H1 (cell line): ENCODE results near the gene SIX1. TPM values are rescaled to one million over a fixed set of nuclear protein-coding genes. Genes with fewer than 3 reads are reported as not detected.
A peak's percentile ranks its signal among the peaks of the same experiment; 100 is the strongest.

Experiments
- CBX8 ChIP-seq: fragments of 300-800, 300-1000 bp; sonication (generic); IDR thresholded peaks from 2 replicates; pipeline ENCODE4 v1.7.1; 2016; ENCODE audit warnings: low read depth, low read length, borderline replicate concordance
- CHD2 ChIP-seq: IDR thresholded peaks from 2 replicates; pipeline ENCODE4 v1.6.1; 2012; ENCODE audit warnings: low read length, improper control_type of control experiment
- CTBP2 ChIP-seq: IDR thresholded peaks from 2 replicates; pipeline ENCODE4 v1.7.0; 2011; ENCODE audit warnings: borderline replicate concordance, mild to moderate bottlenecking, moderate library complexity, mixed read lengths, low read length; ENCODE audit not compliant: insufficient read depth, insufficient read length
- CTCF ChIP-seq, 3 experiments: IDR thresholded peaks; 1 replicate in 2 of 3; 2 replicates in 1 of 3; pipeline versions ENCODE4 v1.5.1 to v1.6.1; 2011; ENCODE audit warnings: low read length in 3 of 3, mild to moderate bottlenecking in 3 of 3, inconsistent platforms in 2 of 3, low read depth in 1 of 3, moderate library complexity in 1 of 3; ENCODE audit not compliant: insufficient read depth in 1 of 3; ENCODE audit errors: control extremely low read depth in 1 of 3
- EP300 ChIP-seq, 2 experiments: IDR thresholded peaks; 1 replicate in 1 of 2; 2 replicates in 1 of 2; pipeline ENCODE4 v1.6.1; 2011 to 2012; ENCODE audit warnings: low read depth in 2 of 2, low read length in 2 of 2, mild to moderate bottlenecking in 2 of 2, borderline replicate concordance in 1 of 2, inconsistent platforms in 1 of 2, moderate library complexity in 1 of 2
- EZH2 ChIP-seq: fragments of 200-600 bp; sonication (generic); IDR thresholded peaks from 2 replicates; pipeline ENCODE4 v1.7.1; 2012; ENCODE audit warnings: low read depth, mild to moderate bottlenecking, moderate library complexity, low read length, inconsistent platforms; ENCODE audit not compliant: severe bottlenecking
- FOSL1 ChIP-seq: IDR thresholded peaks from 2 replicates; pipeline ENCODE4 v1.6.1; 2011; ENCODE audit warnings: mild to moderate bottlenecking, low read depth, low read length, moderate library complexity; ENCODE audit not compliant: insufficient read depth
- GABPA ChIP-seq: IDR thresholded peaks from 2 replicates; pipeline ENCODE4 v1.6.1; 2011; ENCODE audit warnings: mild to moderate bottlenecking, low read length, moderate library complexity, borderline replicate concordance; ENCODE audit not compliant: insufficient read depth
- MAFK ChIP-seq: IDR thresholded peaks from 2 replicates; pipeline ENCODE4 v1.6.1; 2012; ENCODE audit warnings: low read depth, mild to moderate bottlenecking, improper control_type of control experiment, low read length
- NRF1 ChIP-seq: IDR thresholded peaks from 2 replicates; pipeline ENCODE4 v1.6.1; 2011; ENCODE audit warnings: mild to moderate bottlenecking, low read depth, low read length, improper control_type of control experiment
- RAD21 ChIP-seq, 2 experiments: IDR thresholded peaks in 1 of 2; conservative IDR thresholded peaks in 1 of 2; 2 replicates each; pipeline ENCODE4 v1.6.1; 2011; ENCODE audit warnings: low read depth in 2 of 2, low read length in 2 of 2, improper control_type of control experiment in 1 of 2, inconsistent platforms in 1 of 2, mild to moderate bottlenecking in 1 of 2, moderate library complexity in 1 of 2
- SAP30 ChIP-seq: fragments of 300-600 bp; sonication (generic); IDR thresholded peaks from 2 replicates; pipeline ENCODE4 v1.7.1; 2012; ENCODE audit warnings: low read length, moderate library complexity, mild to moderate bottlenecking, inconsistent platforms; ENCODE audit not compliant: insufficient read depth, insufficient replicate concordance
- SIN3A ChIP-seq, 2 experiments: IDR thresholded peaks in 1 of 2; conservative IDR thresholded peaks in 1 of 2; 2 replicates each; pipeline ENCODE4 v1.6.1; 2011 to 2012; ENCODE audit warnings: low read length in 2 of 2, improper control_type of control experiment in 1 of 2, low read depth in 1 of 2, mild to moderate bottlenecking in 1 of 2
- SP1 ChIP-seq: IDR thresholded peaks from 2 replicates; pipeline ENCODE4 v1.6.1; 2011; ENCODE audit warnings: low read depth, low read length
- SP2 ChIP-seq: IDR thresholded peaks from 2 replicates; pipeline ENCODE4 v1.6.1; 2012; ENCODE audit warnings: mild to moderate bottlenecking, low read length, inconsistent platforms
- SP4 ChIP-seq: IDR thresholded peaks from 2 replicates; pipeline ENCODE4 v1.6.1; 2012; ENCODE audit warnings: low read length, inconsistent platforms
- SUZ12 ChIP-seq: fragments of 200-600 bp; sonication (generic); IDR thresholded peaks from 2 replicates; pipeline ENCODE4 v1.6.1; 2012; ENCODE audit warnings: mild to moderate bottlenecking, inconsistent platforms, low read length, moderate library complexity, mixed read lengths
- TCF12 ChIP-seq: IDR thresholded peaks from 2 replicates; pipeline ENCODE4 v1.6.1; 2011; ENCODE audit warnings: low read depth, mild to moderate bottlenecking, low read length
- TEAD4 ChIP-seq: IDR thresholded peaks from 2 replicates; pipeline ENCODE4 v1.6.1; 2012; ENCODE audit warnings: low read depth, low read length, inconsistent platforms, mixed read lengths
- polyA plus RNA-seq, 7 experiments: library from polyadenylated mRNA; depleted of rRNA in 3 of 7; stranded (reverse) in 5 of 7; unstranded in 2 of 7; fragments of >200 nt in 5 of 7; fragments of 200-250 nt in 2 of 7; gene quantifications; 1 replicate in 5 of 7; 2 replicates in 1 of 7; 4 replicates in 1 of 7; pipeline versions ENCODE4 v1.2.1 to v1.2.3, GENCODE V29; 2011 to 2013; ENCODE audit warnings: missing spikeins in 2 of 7, mixed read lengths in 2 of 7
- total RNA-seq: library from RNA; stranded (reverse); fragmentation: NEBNext Ultra II Directional; extraction: Animal tissue kit (Norgen Biotek cat#: 25700); gene quantifications from 2 replicates; pipeline ENCODE4 v1.2.1, GENCODE V29; 2021

SIX1 gene
- total and polyA plus RNA-seq, 2 of the 8 experiments (the other 6 are each of a cell fraction or from before 2014, with no cell fraction given), result 0.03 to 0.69 TPM

GRCh38 chr14:60652674-60653651 is 3.7 kb upstream of the SIX1 start (continued):
- TF ChIP-seq CTBP2 (peak; percentile 89), GABPA (no peak), RAD21 (IDR thresholded peaks at IDR 0.05 in 1 of 2, conservative IDR thresholded peaks at IDR 0.05 in 1 of 2; ENCODE audit: low read depth in 2 of 2, low read length in 2 of 2) (no peak), SIN3A (conservative IDR thresholded peaks at IDR 0.05 in 1 of 2, IDR thresholded peaks at IDR 0.05 in 1 of 2; ENCODE audit: low read depth in 1 of 2, low read length in 2 of 2) (0 out of 4 replicates have a peak, but pooled peaks of 1 of the 2 experiments have one; percentile 18), TEAD4 (no peak), NRF1 (no peak), FOSL1 (no peak), CTCF (IDR thresholded peaks at IDR 0.05; ENCODE audit: control extremely low read depth in 1 of 3, insufficient read depth in 1 of 3, low read depth in 1 of 3, low read length in 3 of 3) (no peak), SP1 (no peak), EZH2 (peak; percentile 52), EP300 (IDR thresholded peaks at IDR 0.05; ENCODE audit: borderline replicate concordance in 1 of 2, low read depth in 2 of 2, low read length in 2 of 2) (no peak), MAFK (no peak), SAP30 (no peak), SP2 (no peak), TCF12 (no peak), SUZ12 (peak; percentile 85), CBX8 (0 out of 2 replicates have a peak, but pooled peaks have one; percentile 83), CHD2 (no peak), SP4 (0 out of 2 replicates have a peak, but pooled peaks have one; percentile 12)
